ENCODE measurements around the gene RFX4. TPM values are rescaled to one million over a fixed set of nuclear protein-coding genes. Genes with fewer than 3 reads are reported as not detected.

RFX4 gene
- total RNA-seq, 1 donor from 2014 or later: not detected

- Histone ChIP-seq H3K4me3 (ENCODE audit: low read depth, low read length) (no peak overlapping the region), H3K36me3 (ENCODE audit: control insufficient read depth, insufficient read depth, low read length) (no peaks in the 10 kb centered on the region), H3K27me3 (ENCODE audit: control insufficient read depth, insufficient read depth, low read length) (no peaks in the 10 kb centered on the region)
- no peak for DNase-seq (ENCODE audit: low read depth)
- TF ChIP-seq, protein P1, sequence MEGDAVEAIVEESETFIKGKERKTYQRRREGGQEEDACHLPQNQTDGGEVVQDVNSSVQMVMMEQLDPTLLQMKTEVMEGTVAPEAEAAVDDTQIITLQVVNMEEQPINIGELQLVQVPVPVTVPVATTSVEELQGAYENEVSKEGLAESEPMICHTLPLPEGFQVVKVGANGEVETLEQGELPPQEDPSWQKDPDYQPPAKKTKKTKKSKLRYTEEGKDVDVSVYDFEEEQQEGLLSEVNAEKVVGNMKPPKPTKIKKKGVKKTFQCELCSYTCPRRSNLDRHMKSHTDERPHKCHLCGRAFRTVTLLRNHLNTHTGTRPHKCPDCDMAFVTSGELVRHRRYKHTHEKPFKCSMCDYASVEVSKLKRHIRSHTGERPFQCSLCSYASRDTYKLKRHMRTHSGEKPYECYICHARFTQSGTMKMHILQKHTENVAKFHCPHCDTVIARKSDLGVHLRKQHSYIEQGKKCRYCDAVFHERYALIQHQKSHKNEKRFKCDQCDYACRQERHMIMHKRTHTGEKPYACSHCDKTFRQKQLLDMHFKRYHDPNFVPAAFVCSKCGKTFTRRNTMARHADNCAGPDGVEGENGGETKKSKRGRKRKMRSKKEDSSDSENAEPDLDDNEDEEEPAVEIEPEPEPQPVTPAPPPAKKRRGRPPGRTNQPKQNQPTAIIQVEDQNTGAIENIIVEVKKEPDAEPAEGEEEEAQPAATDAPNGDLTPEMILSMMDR (IDR thresholded peaks at IDR 0.05; ENCODE audit: insufficient read depth, low read length, poor library complexity, severe bottlenecking): no peak
Measured at GRCh38 chr12:106794369-106794768, 211.6 kb downstream of the RFX4 start.

GRCh38 chr12:106801167-106801708 lies 218.4 kb downstream of the RFX4 start:
- Histone ChIP-seq H3K4me3 (ENCODE audit: low read depth, low read length) (no peak overlapping the region), H3K27me3 (ENCODE audit: control insufficient read depth, insufficient read depth, low read length) (no peaks in the 10 kb centered on the region), H3K36me3 (ENCODE audit: control insufficient read depth, insufficient read depth, low read length) (no peaks in the 10 kb centered on the region)
- TF ChIP-seq, protein P1 (IDR thresholded peaks at IDR 0.05; ENCODE audit: insufficient read depth, low read length, poor library complexity, severe bottlenecking): no peak
- no peak for DNase-seq (ENCODE audit: low read depth)

DNA sequence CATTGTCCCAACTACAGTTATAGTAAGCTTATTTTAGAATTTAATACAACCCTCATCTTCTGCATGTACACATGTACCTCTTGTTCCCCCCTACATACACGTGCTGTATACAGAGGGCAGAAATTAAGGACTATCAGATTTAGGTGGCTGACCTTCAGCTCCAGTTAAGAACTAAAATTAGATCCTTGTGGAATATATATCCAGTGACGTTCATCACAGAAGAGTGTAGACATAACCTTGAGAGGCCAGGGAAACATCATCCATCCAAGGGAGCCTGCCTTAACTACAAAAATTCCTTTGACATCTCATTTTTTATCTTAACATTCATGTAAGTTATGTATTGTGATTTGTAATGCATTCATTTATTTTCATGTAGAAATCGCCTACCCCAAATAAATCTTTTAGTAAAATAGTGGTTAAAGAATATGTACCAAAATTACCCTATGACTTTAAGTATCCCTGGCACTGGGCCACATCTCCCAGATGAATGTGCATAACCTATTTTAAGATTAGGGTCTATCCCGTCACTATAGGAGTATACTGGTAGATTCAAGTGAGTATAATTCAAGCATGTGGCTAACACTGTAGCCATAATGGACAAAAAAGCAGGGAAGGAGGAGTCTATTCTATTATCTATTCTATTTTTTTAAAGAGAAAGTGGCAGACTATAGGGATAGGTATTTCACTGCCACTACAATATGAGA lies 219.2 kb downstream of the RFX4 start:
- no peak overlapping the region for H3K4me3 ChIP-seq (ENCODE audit: low read depth, low read length)
- no peak for DNase-seq (ENCODE audit: low read depth)
- TF ChIP-seq, protein P1 (IDR thresholded peaks at IDR 0.05; ENCODE audit: insufficient read depth, low read length, poor library complexity, severe bottlenecking): no peak
- H3K36me3 ChIP-seq (ENCODE audit: control insufficient read depth, insufficient read depth, low read length): no peaks in the 10 kb centered on the region
- H3K27me3 ChIP-seq (ENCODE audit: control insufficient read depth, insufficient read depth, low read length): no peaks in the 10 kb centered on the region

DNA sequence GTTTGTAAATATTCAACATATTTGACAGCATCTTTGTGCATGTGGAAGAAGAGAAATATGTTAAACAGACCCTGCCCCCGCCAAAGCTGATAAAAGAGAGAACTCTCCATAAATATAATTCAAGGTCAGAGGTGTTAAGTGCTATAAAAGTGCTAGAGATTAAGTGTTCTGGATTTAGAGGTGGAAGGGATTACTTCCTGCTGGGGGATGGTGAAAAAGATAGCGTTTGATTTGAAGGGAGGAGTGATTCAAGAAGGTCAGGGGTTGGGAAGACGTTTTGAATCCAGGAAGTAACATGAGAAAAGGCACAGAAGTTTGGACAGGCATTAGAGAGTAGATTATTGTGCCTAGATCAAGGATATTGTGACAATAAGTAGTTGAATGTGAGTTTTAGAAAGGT lies 221.9 kb downstream of the RFX4 start:
- DNase-seq (ENCODE audit: low read depth): no peak
- Histone ChIP-seq H3K4me3 (ENCODE audit: low read depth, low read length) (no peak overlapping the region), H3K36me3 (ENCODE audit: control insufficient read depth, insufficient read depth, low read length) (no peaks in the 10 kb centered on the region), H3K27me3 (ENCODE audit: control insufficient read depth, insufficient read depth, low read length) (no peaks in the 10 kb centered on the region)
- TF ChIP-seq, protein P1 (IDR thresholded peaks at IDR 0.05; ENCODE audit: insufficient read depth, low read length, poor library complexity, severe bottlenecking): no peak

Other genes starting within 250 kb of the RFX4 start
- gene POLR3B, start 225.3 kb upstream of the RFX4 start, total RNA-seq: 9.3 and 10.3 TPM in 2 replicates
- gene RIC8B, start 191.7 kb downstream of the RFX4 start, total RNA-seq: 8.4 and 11.3 TPM in 2 replicates

All from kidney epithelial cell (primary cell).